MM.1S (cell line): ENCODE results near the gene SLC22A8.
"Not testable (repeated sequence)": the region's sequence is repeated elsewhere in the genome, so short reads cannot be mapped to it uniquely, and the experiment has no call there.

ENCODE experiments used
- DNase-seq: peaks from one replicate; pipeline ENCODE4 v3.0.0-alpha.2; 2015
- H2AFZ ChIP-seq: fragments of 300-600 bp; sonication (generic); 2 replicates; pipeline ENCODE4 v1.6.0; 2016; ENCODE audit warnings: antibody characterized with exemption, low read length
- H3F3A ChIP-seq: fragments of 300-600 bp; sonication (generic); 2 replicates; pipeline ENCODE4 v1.6.1; 2016; ENCODE audit warnings: mild to moderate bottlenecking, antibody characterized with exemption, low read length, moderate library complexity, mixed read lengths; ENCODE audit not compliant: insufficient read depth
- H3K27ac ChIP-seq: fragments of 300-600 bp; sonication (generic); 2 replicates; pipeline ENCODE4 v1.5.1; 2016; ENCODE audit warnings: mild to moderate bottlenecking, low read length
- H3K27me3 ChIP-seq: fragments of 300-600 bp; sonication (generic); replicated peaks from 2 replicates; pipeline ENCODE4 v1.6.0; 2016; ENCODE audit warnings: low read length; ENCODE audit not compliant: insufficient read depth
- H3K36me3 ChIP-seq: fragments of 300-600 bp; sonication (generic); replicated peaks from 2 replicates; pipeline ENCODE4 v1.6.1; 2016; ENCODE audit warnings: mild to moderate bottlenecking, low read length, mixed read lengths; ENCODE audit not compliant: insufficient read depth
- H3K4me1 ChIP-seq: fragments of 300-600 bp; sonication (generic); 2 replicates; pipeline ENCODE4 v1.6.1; 2016; ENCODE audit warnings: low read length, mixed read lengths
- H3K4me2 ChIP-seq: fragments of 300-600 bp; sonication (generic); 2 replicates; pipeline ENCODE4 v1.6.0; 2016; ENCODE audit warnings: low read depth, low read length
- H3K4me3 ChIP-seq: fragments of 300-600 bp; sonication (generic); 2 replicates; pipeline ENCODE4 v1.5.1; 2016; ENCODE audit warnings: low read length, mixed read lengths
- H3K79me2 ChIP-seq: fragments of 300-600 bp; sonication (generic); 2 replicates; pipeline ENCODE4 v1.6.1; 2016; ENCODE audit warnings: mixed run types, low read length, mixed read lengths
- H3K9ac ChIP-seq: fragments of 300-600 bp; sonication (generic); 2 replicates; pipeline ENCODE4 v1.6.1; 2016; ENCODE audit warnings: low read length, mixed read lengths
- H3K9me2 ChIP-seq: fragments of 300-600 bp; sonication (generic); replicated peaks from 2 replicates; pipeline ENCODE4 v1.6.1; 2016; ENCODE audit warnings: mild to moderate bottlenecking, low read length, mixed read lengths; ENCODE audit not compliant: insufficient read depth
- H3K9me3 ChIP-seq: fragments of 300-600 bp; sonication (generic); replicated peaks from 2 replicates; pipeline ENCODE4 v1.6.1; 2016; ENCODE audit warnings: mild to moderate bottlenecking, low read length, mixed read lengths; ENCODE audit not compliant: insufficient read depth
- H4K20me1 ChIP-seq: fragments of 300-600 bp; sonication (generic); 2 replicates; pipeline ENCODE4 v1.6.1; 2016; ENCODE audit warnings: mild to moderate bottlenecking, low read length, moderate library complexity, mixed read lengths; ENCODE audit not compliant: insufficient read depth
- CTCF ChIP-seq: fragments of 300-600 bp; sonication (generic); IDR thresholded peaks from 2 replicates; pipeline ENCODE4 v1.5.1; 2016; ENCODE audit warnings: antibody characterized with exemption, low read length, mixed read lengths
- EZH2 ChIP-seq: fragments of 300-600 bp; sonication (generic); optimal IDR thresholded peaks from 2 replicates; pipeline ENCODE3; 2017; ENCODE audit warnings: low read depth, mild to moderate bottlenecking, antibody characterized with exemption, low read length, mixed read lengths
- EZH2phosphoT487 ChIP-seq: fragments of 300-600 bp; sonication (generic); IDR thresholded peaks from 2 replicates; pipeline ENCODE4 v1.6.1; 2018; ENCODE audit warnings: antibody characterized with exemption, low read length

The SLC22A8 gene

GRCh38 chr11:62954478-62954877 is 61.2 kb downstream of the SLC22A8 start:
- Histone ChIP-seq H3K9me2 (no peaks in the 10 kb centered on the region), H3K36me3 (no peaks in the 10 kb centered on the region), H3K9me3 (no peaks in the 10 kb centered on the region), H3K27me3 (no peaks in the 10 kb centered on the region), H4K20me1 (no peaks in the 10 kb centered on the region), H2AFZ (no peak overlapping the region), H3K79me2 (no peaks in the 10 kb centered on the region), H3K9ac (no peak overlapping the region), H3K4me2 (no peak overlapping the region), H3K4me1 (no peaks in the 10 kb centered on the region), H3K4me3 (no peak overlapping the region), H3F3A (no peaks in the 10 kb centered on the region), H3K27ac (no peak overlapping the region)
- DNase-seq, result no peak
- TF ChIP-seq EZH2 (no peak), CTCF (no peak), EZH2phosphoT487 (no peak)

GRCh38 chr11:62953811-62954210 is 61.8 kb downstream of the SLC22A8 start:
- no peak overlapping the region for H3K4me2 ChIP-seq
- TF ChIP-seq CTCF, result no peak
- TF ChIP-seq EZH2, result no peak
- no peak for TF ChIP-seq EZH2phosphoT487
- no peaks in the 10 kb centered on the region for H3K36me3 ChIP-seq
- no peaks in the 10 kb centered on the region for H3K9me3 ChIP-seq
- H3K27me3 ChIP-seq, result no peaks in the 10 kb centered on the region
- H2AFZ ChIP-seq, result no peak overlapping the region
- no peaks in the 10 kb centered on the region for H3K4me1 ChIP-seq
- no peaks in the 10 kb centered on the region for H3F3A ChIP-seq
- no peak overlapping the region for H3K4me3 ChIP-seq
- H4K20me1 ChIP-seq, result no peaks in the 10 kb centered on the region
- no peaks in the 10 kb centered on the region for H3K9me2 ChIP-seq
- H3K9ac ChIP-seq, result no peak overlapping the region
- H3K27ac ChIP-seq, result no peak overlapping the region
- H3K79me2 ChIP-seq, result no peaks in the 10 kb centered on the region
- DNase-seq, result no peak

- Histone ChIP-seq H3K4me2 (no peak overlapping the region), H4K20me1 (no peaks in the 10 kb centered on the region), H3K9me2 (no peaks in the 10 kb centered on the region), H3K79me2 (no peaks in the 10 kb centered on the region), H2AFZ (no peak overlapping the region), H3F3A (no peaks in the 10 kb centered on the region), H3K4me1 (no peaks in the 10 kb centered on the region), H3K4me3 (no peak overlapping the region), H3K36me3 (no peaks in the 10 kb centered on the region), H3K9me3 (no peaks in the 10 kb centered on the region), H3K27ac (no peak overlapping the region), H3K9ac (no peak overlapping the region), H3K27me3 (0 out of 2 replicates have a peak, but pooled peaks cover 8% of the 10 kb centered on the region)
- no peak for DNase-seq
- TF ChIP-seq EZH2, result no peak
- TF ChIP-seq CTCF, result no peak
- TF ChIP-seq EZH2phosphoT487, result no peak
Observed at GRCh38 chr11:62948765-62949320, 66.8 kb downstream of the SLC22A8 start.

- not testable (repeated sequence) for H2AFZ ChIP-seq, H3K4me3 ChIP-seq, H3K27ac ChIP-seq, H3K9me3 ChIP-seq, H3F3A ChIP-seq, H3K27me3 ChIP-seq, H3K4me2 ChIP-seq, H3K9ac ChIP-seq, H3K36me3 ChIP-seq, H4K20me1 ChIP-seq, H3K9me2 ChIP-seq, H3K4me1 ChIP-seq, DNase-seq, H3K79me2 ChIP-seq
Observed at GRCh38 chr11:62945538-62945937, 70.1 kb downstream of the SLC22A8 start.
